Esophagus (tissue), 2 donors: ENCODE measurements around the gene ANO3. TPM values are rescaled to one million over a fixed set of nuclear protein-coding genes. Genes with fewer than 3 reads are reported as not detected.

ENCODE experiments used
- H3K27ac ChIP-seq, 2 donors: one replicate each; pipeline ENCODE4 v1.5.1; 2013; ENCODE audit warnings: low read depth in 2 of 2, mild to moderate bottlenecking in 2 of 2, inconsistent platforms in 1 of 2, low read length in 1 of 2, moderate library complexity in 1 of 2
- H3K27me3 ChIP-seq, 2 donors: one replicate each; pipeline ENCODE4 v1.6.1; 2013; ENCODE audit warnings: low read length in 2 of 2, control low read depth in 1 of 2, mild to moderate bottlenecking in 1 of 2; ENCODE audit not compliant: insufficient read depth in 2 of 2, control insufficient read depth in 1 of 2
- H3K36me3 ChIP-seq, 2 donors: one replicate each; pipeline ENCODE4 v1.6.1; 2013; ENCODE audit warnings: low read length in 1 of 2; ENCODE audit not compliant: control insufficient read depth in 2 of 2, insufficient read depth in 2 of 2
- H3K4me1 ChIP-seq, 2 donors: one replicate each; pipeline ENCODE4 v1.6.1; 2013; ENCODE audit warnings: low read length in 1 of 2; ENCODE audit not compliant: control insufficient read depth in 2 of 2, insufficient read depth in 2 of 2
- H3K4me3 ChIP-seq, 2 donors: one replicate each; pipeline ENCODE4 v1.5.1; 2013; ENCODE audit warnings: low read length in 2 of 2, mild to moderate bottlenecking in 2 of 2, low read depth in 1 of 2, moderate library complexity in 1 of 2
- H3K9me3 ChIP-seq, 2 donors: one replicate each; pipeline ENCODE4 v1.6.1; 2013; ENCODE audit warnings: mild to moderate bottlenecking in 2 of 2, low read depth in 1 of 2, low read length in 1 of 2, moderate library complexity in 1 of 2; ENCODE audit not compliant: control insufficient read depth in 2 of 2, insufficient read depth in 1 of 2
- WGBS, 2 donors: extraction: QIAGEN DNeasy Blood & Tissue Kit; methylation state at CpG; one replicate each; pipeline ENCODE4 v1.1.7; 2013; 5-methylcytosine and 5-hydroxymethylcytosine counted together
- polyA plus RNA-seq, 2 donors: library from polyadenylated mRNA; stranded (reverse); fragments of 200-250 nt; gene quantifications; one replicate each; pipeline ENCODE4 v1.2.3, GENCODE V29; 2013
- donor health status: healthy with polysubstance abuse.
- donor health status: Bipolar disorder and iron deficiency.

ANO3 gene
- polyA plus RNA-seq, 2 donors = 0.01 TPM; not detected in 1

GRCh38 chr11:26348776-26349175 lies 16.8 kb downstream of the ANO3 start:
- Histone ChIP-seq H3K4me1 (no peaks in the 10 kb centered on the region), H3K36me3 (no peaks in the 10 kb centered on the region), H3K27me3 (peaks cover 0 to 3% of the 10 kb centered on the region in 2 donors), H3K9me3 (no peaks in the 10 kb centered on the region), H3K27ac (no peak overlapping the region), H3K4me3 (no peak overlapping the region)
- 82 to 85% methylated on average over 5 of the region's 5 CpGs for WGBS, 2 donors

DNA sequence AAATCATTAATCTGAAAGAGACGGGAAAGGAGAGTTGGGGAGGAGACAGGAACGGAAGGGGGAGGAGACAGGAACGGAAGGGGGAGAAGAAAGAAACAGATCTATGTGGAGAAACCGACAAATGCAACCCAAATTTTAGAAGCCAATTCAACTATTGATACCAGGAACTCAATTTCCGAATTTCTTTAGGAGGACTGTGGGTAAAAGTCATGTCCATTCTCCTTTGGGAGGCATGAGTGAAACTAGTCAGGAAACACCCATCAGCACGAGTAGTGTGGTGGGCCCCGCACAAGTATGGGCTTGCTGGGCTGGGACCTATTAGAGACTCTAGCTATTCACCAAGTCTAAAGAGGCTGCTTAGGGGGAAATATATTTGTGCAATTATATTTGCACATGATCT lies 18.1 kb downstream of the ANO3 start:
- no peaks in the 10 kb centered on the region for H3K36me3 ChIP-seq
- WGBS, 2 donors = 77 to 81% methylated on average over 7 of the region's 7 CpGs
- no peak overlapping the region for H3K27ac ChIP-seq

GRCh38 chr11:26353010-26353409 lies 21.1 kb downstream of the ANO3 start:
- Histone ChIP-seq H3K4me3 (no peak overlapping the region), H3K27me3 (peaks cover 0 to 3% of the 10 kb centered on the region in 2 donors), H3K9me3 (no peaks in the 10 kb centered on the region), H3K36me3 (no peaks in the 10 kb centered on the region), H3K4me1 (no peaks in the 10 kb centered on the region), H3K27ac (no peak overlapping the region)
- 77 to 79% methylated on average over 5 of the region's 5 CpGs for whole genome bisulfite sequencing, 2 donors

More for the DNA sequence above, 18.1 kb downstream of the ANO3 start:
- Histone ChIP-seq H3K27me3 (peaks cover 0 to 3% of the 10 kb centered on the region in 2 donors), H3K4me1 (no peaks in the 10 kb centered on the region), H3K9me3 (no peaks in the 10 kb centered on the region), H3K4me3 (no peak overlapping the region)

DNA sequence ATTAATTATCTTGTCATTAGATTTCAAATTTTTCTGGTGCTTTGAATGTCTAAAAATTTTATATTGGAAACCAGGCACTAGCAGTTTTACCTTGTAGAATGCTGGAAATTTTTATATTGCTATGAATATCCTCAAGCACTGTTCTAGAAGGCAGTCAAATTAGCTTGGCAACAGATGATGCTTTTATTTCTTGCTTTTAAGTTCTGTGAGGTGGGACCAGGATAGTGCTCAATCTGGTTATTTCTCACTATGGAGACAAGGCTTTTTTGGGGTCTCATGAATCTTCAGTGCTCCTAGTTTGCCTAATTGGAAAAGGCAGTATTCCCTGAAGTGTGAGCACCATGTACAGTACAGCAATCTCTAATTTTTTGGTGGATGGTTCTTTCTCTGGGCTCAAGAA lies 27.1 kb downstream of the ANO3 start:
- Histone ChIP-seq H3K27me3 (no peaks in the 10 kb centered on the region), H3K36me3 (no peaks in the 10 kb centered on the region), H3K4me3 (no peak overlapping the region), H3K9me3 (no peaks in the 10 kb centered on the region), H3K27ac (no peak overlapping the region), H3K4me1 (no peaks in the 10 kb centered on the region)

- H3K9me3 ChIP-seq = peaks cover 4 to 6% of the 10 kb centered on the region in 2 donors
- H3K4me3 ChIP-seq = no peak overlapping the region
- WGBS, 2 donors = 88 to 99% methylated on average over 1 of the region's 1 CpG
- H3K27me3 ChIP-seq = no peaks in the 10 kb centered on the region
- no peaks in the 10 kb centered on the region for H3K4me1 ChIP-seq
- H3K27ac ChIP-seq = no peak overlapping the region
- H3K36me3 ChIP-seq = no peaks in the 10 kb centered on the region
These were observed 33.4 kb downstream of the ANO3 start for GRCh38 chr11:26365284-26365683.

- Histone ChIP-seq H3K27ac (no peak overlapping the region), H3K9me3 (no peaks in the 10 kb centered on the region), H3K4me3 (no peak overlapping the region), H3K27me3 (no peaks in the 10 kb centered on the region), H3K4me1 (no peaks in the 10 kb centered on the region), H3K36me3 (no peaks in the 10 kb centered on the region)
- WGBS, 2 donors = 96 to 100% methylated on average over 1 of the region's 1 CpG
These were observed 45.7 kb downstream of the ANO3 start for GRCh38 chr11:26377619-26378018.

GRCh38 chr11:26399336-26399735 lies 67.4 kb downstream of the ANO3 start:
- H3K36me3 ChIP-seq = no peaks in the 10 kb centered on the region
- H3K4me1 ChIP-seq = no peaks in the 10 kb centered on the region
- 54 to 65% methylated on average over 1 of the region's 1 CpG for WGBS, 2 donors

GRCh38 chr11:26410706-26411366 lies 78.9 kb downstream of the ANO3 start:
- Histone ChIP-seq H3K4me3 (no peak overlapping the region), H3K9me3 (no peaks in the 10 kb centered on the region), H3K36me3 (no peaks in the 10 kb centered on the region), H3K4me1 (no peaks in the 10 kb centered on the region), H3K27me3 (no peaks in the 10 kb centered on the region), H3K27ac (no peak overlapping the region)
- WGBS, 2 donors = 64 to 69% methylated on average over 5 of the region's 5 CpGs

More at GRCh38 chr11:26399336-26399735, 67.4 kb downstream of the ANO3 start:
- no peaks in the 10 kb centered on the region for H3K9me3 ChIP-seq
- H3K4me3 ChIP-seq = no peak overlapping the region
- no peak overlapping the region for H3K27ac ChIP-seq
- no peaks in the 10 kb centered on the region for H3K27me3 ChIP-seq

DNA sequence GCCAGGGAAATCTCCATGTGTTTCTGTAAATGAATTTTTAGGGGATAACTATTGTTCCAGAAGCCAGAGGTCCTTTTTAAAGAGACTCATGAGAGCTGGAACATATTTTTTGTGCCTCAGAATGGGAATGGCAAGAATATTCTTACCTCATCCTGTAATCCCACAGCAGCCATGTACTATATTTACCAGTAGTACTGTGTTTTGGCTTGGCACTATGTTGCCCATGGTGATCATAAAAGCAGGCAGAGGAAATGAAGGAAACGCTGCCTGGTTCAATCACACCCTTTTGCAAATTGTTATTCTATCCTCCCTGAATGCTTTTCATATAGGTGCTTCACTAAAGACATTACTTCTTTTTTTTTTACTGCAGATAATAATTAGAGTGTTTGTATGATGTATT lies 81.0 kb downstream of the ANO3 start:
- 44 to 53% methylated on average over 1 of the region's 1 CpG for WGBS, 2 donors
- Histone ChIP-seq H3K27me3 (no peaks in the 10 kb centered on the region), H3K36me3 (no peaks in the 10 kb centered on the region), H3K4me1 (no peaks in the 10 kb centered on the region), H3K4me3 (no peak overlapping the region), H3K27ac (no peak overlapping the region), H3K9me3 (no peaks in the 10 kb centered on the region)

- 83 to 85% methylated on average over 6 of the region's 6 CpGs for WGBS, 2 donors
- no peaks in the 10 kb centered on the region for H3K27me3 ChIP-seq
- no peaks in the 10 kb centered on the region for H3K36me3 ChIP-seq
- H3K4me1 ChIP-seq = no peaks in the 10 kb centered on the region
- H3K27ac ChIP-seq = no peak overlapping the region
- no peaks in the 10 kb centered on the region for H3K9me3 ChIP-seq
- H3K4me3 ChIP-seq = no peak overlapping the region
These were observed 86.5 kb downstream of the ANO3 start for GRCh38 chr11:26418386-26418912.
